ENCODE data around the gene PPARGC1A.

Gene PPARGC1A

DNA sequence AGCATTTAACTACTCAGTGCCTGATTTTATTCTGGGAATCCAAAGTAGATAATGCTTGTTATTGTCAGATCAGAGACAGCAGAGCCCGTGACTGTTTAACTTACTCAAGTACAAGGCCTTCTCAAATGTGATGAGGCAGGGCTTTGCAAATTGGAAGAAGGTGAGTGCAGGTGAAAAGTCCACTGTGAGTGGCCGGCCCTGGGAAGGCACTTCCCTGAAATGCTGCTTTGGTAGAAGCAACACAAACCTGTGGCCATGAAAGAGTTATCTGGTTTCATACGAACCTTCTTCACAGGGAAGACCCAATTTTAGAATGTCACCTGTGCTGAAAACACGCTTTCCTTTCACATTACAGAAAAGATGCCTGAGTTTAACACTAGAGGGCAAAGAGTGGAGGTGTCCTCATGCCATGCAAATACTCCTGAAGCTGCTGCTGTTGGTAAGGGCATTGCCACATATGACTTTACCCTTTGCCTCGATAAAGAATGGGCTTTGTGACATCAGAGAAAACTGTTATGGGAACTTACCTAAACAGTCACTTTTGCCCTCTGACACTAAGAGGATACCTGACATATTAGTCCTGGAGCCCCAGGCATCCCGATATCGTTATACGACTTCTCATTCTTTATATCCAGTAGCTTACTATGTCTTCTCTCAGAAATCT, 8.0 kb downstream of the PPARGC1A start:
- ChIA-PET CTCF (no interaction called here), POLR2A (no interaction called here)
- TF ChIP-seq, protein P1, sequence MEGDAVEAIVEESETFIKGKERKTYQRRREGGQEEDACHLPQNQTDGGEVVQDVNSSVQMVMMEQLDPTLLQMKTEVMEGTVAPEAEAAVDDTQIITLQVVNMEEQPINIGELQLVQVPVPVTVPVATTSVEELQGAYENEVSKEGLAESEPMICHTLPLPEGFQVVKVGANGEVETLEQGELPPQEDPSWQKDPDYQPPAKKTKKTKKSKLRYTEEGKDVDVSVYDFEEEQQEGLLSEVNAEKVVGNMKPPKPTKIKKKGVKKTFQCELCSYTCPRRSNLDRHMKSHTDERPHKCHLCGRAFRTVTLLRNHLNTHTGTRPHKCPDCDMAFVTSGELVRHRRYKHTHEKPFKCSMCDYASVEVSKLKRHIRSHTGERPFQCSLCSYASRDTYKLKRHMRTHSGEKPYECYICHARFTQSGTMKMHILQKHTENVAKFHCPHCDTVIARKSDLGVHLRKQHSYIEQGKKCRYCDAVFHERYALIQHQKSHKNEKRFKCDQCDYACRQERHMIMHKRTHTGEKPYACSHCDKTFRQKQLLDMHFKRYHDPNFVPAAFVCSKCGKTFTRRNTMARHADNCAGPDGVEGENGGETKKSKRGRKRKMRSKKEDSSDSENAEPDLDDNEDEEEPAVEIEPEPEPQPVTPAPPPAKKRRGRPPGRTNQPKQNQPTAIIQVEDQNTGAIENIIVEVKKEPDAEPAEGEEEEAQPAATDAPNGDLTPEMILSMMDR (IDR thresholded peaks at IDR 0.05; ENCODE audit: insufficient read depth, low read length, missing control alignments) = no peak
- DNase-seq (ENCODE audit: low read depth, low spot score) = no peak
- H3K4me3 ChIP-seq (ENCODE audit: low read depth, low read length) = no peak overlapping the region

DNA sequence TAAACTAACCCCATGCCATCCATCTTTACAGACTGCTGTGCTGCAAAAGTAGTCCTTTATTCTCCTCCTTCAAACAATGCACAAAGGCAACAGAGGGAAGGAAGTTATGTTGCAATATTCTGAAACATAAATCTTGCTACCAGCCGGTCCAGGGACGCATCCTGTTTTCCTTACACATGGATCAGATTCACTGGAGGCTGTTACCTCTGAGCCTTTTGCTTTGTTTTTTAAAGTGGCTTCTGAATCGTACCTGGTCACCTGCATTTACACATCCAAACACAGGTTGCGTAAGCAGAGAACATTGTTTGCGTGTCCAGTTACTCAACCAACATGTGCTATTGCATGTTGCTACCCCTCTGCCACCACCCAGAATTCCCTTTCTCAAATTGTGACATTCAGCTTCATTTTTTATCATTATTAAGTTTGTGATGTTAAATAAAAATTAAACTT, 8.8 kb downstream of the PPARGC1A start:
- H3K4me3 ChIP-seq (ENCODE audit: low read depth, low read length) = no peak overlapping the region
- no peak for DNase-seq (ENCODE audit: low read depth, low spot score)
- CTCF ChIA-PET = no interaction called here
- POLR2A ChIA-PET = no interaction called here
- TF ChIP-seq, protein P1 (IDR thresholded peaks at IDR 0.05; ENCODE audit: insufficient read depth, low read length, missing control alignments) = no peak

DNA sequence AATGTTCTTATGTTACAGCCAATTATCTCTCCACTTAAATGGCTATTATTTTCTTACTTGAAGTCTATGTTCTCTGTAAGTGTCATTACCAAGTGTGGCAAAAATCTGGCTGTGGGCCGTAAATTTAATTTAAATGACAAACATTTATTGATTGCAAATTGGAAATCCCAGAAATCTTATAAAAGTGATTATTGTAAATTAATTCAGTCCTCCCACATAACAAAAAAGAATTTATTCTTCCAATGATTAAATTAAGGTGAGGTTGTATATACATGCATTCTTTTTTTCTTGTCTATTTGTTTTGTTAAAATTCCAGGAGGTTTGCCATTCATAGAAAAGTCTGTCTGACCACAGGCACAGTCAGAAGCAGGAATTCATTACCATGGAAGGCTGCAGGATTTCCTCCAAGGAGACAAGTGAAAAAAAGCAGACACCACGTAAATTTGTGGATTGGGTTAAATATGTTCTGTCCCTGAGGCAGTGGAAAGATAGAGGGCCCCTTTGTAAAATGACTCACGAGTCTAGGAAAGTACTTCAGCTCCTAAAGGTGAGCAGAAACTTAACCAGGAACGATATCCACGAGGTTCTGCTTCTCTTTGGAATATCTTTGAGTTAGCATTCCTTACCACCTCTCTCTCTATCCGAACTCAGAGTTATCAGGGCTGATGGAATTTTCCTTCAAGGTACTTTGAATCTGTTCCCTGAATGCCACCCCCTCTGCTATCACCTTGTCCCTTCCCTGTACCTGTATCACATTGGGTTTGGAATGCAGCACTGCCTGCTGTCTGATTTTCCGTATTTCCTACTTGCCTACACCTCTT, 10.7 kb downstream of the PPARGC1A start:
- TF ChIP-seq, protein P1 (IDR thresholded peaks at IDR 0.05; ENCODE audit: insufficient read depth, low read length, missing control alignments) = no peak
- POLR2A ChIA-PET = no interaction called here
- CTCF ChIA-PET = no interaction called here
- no peak for DNase-seq (ENCODE audit: low read depth, low spot score)
- no peak overlapping the region for H3K4me3 ChIP-seq (ENCODE audit: low read depth, low read length)

DNA sequence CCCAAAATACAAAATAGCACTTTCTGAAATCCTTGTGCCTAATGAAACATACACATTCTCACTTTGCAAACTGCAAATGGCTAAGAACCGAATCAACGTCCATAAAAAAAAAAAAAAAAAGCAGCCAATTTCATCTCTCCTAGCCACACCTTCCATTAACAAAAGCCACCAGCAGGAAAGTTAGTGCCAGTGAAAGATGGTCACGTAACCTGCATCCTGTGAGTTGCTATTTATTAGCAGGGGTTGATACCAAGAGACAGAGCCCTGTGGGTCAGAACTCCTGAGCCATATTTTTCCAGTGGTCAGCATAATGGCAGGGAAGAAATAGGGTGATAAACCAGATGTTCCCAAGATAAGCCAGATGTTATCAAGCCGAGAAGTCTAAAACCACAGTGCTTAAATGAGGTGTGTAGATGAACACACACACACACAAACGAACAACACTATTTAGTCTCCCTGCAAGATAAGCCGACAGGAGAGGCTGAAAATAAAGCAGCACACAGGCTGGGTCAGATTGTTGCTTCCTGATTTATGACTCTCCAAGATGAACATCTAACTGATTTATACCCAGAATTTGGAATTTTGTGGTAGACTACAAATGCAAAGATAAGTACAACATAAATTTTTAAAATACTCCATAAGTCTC, 11.5 kb downstream of the PPARGC1A start:
- ChIA-PET CTCF (no interaction called here), POLR2A (no interaction called here)
- TF ChIP-seq, protein P1 (IDR thresholded peaks at IDR 0.05; ENCODE audit: insufficient read depth, low read length, missing control alignments) = no peak
- no peak for DNase-seq (ENCODE audit: low read depth, low spot score)
- H3K4me3 ChIP-seq (ENCODE audit: low read depth, low read length) = no peak overlapping the region

DNA sequence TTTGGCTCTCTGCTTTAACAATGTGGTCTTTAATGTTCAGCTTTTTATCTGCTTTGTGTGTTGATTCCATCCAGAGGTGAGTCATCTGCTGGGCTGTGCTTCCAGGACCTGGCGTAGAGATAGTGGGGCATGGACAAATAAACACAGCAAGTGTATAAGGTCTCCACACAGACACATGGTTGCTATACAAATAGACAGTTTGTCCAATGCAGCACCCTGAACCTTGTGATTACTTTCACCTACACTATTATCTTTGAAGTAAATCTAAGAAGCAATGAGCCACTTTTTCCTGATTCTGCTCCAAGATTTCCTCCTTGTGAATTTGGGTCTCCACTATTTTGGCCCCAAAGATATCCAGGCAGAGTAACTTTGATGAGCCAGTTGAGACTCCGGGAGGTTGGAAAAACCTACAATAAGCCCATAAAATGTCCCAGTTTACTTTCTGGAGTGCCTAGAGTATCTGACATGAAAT, 12.1 kb downstream of the PPARGC1A start:
- ChIA-PET CTCF (no interaction called here), POLR2A (no interaction called here)
- DNase-seq (ENCODE audit: low read depth, low spot score) = no peak
- no peak overlapping the region for H3K4me3 ChIP-seq (ENCODE audit: low read depth, low read length)
- TF ChIP-seq, protein P1 (IDR thresholded peaks at IDR 0.05; ENCODE audit: insufficient read depth, low read length, missing control alignments) = no peak
